ENCODE results near the gene PSMB1.

The PSMB1 gene

GRCh38 chr6:170552765-170553533 lies at the start of gene PSMB1:
Gene PSMB1, minus strand, starts transcription at chr6:170553307. Its CDS starts 65 bp downstream, at chr6:170553242.
- DNase-seq (ENCODE audit: low read depth, low spot score) = peak; percentile 94

DNA sequence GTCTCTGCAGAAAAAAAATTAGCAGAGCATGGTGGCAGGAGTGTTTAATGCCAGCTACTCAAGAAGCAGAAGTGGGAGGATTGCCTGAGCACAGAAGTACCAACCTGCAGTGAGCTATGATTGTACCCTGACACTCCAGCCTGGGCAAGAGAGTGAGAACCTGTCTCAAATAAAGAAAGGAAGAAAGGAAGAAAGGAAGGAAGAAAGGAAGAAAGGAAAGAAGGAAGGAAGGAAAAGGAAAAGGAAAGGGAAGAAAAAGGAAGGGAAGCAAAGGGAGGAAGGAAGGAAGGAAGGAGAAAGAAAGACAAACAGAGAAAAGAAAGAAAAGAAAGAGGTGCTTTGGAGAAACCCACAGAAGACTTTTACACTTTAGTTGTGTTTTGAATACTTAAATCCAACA lies 44.2 kb upstream of the PSMB1 start:
- no peak for DNase-seq (ENCODE audit: low read depth, low spot score)

DNA sequence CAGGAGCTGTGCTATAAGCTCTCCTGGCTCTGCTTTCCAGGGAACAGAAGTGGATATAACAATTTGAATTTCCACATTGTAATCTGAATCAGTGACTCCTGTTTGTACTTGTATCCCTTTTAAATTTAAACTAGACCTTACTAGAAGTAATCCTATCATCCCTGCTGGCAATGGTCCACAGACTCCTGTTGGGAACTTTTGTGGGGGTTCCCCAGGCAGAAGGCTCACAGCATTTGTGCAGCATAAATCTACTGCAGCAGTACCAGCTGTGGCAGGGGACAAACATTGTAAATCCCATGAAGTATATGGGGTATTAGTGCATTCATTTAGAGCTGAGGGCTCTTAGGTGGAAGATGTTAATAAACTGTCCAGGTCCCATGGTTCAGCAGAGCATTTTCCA lies 43.3 kb upstream of the PSMB1 start:
- no peak for DNase-seq (ENCODE audit: low read depth, low spot score)

GRCh38 chr6:170590725-170591124 lies 37.6 kb upstream of the PSMB1 start:
- no peak for DNase-seq (ENCODE audit: low read depth, low spot score)

DNA sequence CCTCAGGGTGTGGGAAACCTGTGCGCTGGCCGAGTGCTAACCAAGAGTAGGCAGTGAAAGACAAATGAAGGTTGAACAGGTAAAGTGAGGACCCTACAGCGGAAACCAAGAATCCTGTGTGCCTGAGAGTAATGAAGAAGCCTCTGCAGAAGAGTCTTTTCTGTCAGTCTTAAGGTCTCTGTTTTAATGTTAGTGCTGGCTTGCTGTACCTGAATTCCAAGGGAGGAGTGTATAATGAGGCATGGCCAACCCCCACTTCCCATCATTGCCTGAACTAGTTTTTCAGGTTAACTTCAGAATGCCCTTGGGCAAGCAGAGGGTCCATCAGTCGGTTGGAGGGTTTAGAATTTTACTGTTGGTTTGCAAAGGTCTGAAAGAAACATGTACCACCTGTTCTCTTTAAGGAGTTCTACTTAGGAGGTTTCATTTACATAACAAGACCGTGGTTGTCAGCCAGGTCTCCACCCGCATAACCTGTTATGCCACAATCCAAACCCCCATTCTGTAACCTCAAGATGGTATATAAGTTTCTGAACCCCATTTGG lies 31.9 kb upstream of the PSMB1 start:
- DNase-seq (ENCODE audit: low read depth, low spot score) = peak; percentile 92

DNA sequence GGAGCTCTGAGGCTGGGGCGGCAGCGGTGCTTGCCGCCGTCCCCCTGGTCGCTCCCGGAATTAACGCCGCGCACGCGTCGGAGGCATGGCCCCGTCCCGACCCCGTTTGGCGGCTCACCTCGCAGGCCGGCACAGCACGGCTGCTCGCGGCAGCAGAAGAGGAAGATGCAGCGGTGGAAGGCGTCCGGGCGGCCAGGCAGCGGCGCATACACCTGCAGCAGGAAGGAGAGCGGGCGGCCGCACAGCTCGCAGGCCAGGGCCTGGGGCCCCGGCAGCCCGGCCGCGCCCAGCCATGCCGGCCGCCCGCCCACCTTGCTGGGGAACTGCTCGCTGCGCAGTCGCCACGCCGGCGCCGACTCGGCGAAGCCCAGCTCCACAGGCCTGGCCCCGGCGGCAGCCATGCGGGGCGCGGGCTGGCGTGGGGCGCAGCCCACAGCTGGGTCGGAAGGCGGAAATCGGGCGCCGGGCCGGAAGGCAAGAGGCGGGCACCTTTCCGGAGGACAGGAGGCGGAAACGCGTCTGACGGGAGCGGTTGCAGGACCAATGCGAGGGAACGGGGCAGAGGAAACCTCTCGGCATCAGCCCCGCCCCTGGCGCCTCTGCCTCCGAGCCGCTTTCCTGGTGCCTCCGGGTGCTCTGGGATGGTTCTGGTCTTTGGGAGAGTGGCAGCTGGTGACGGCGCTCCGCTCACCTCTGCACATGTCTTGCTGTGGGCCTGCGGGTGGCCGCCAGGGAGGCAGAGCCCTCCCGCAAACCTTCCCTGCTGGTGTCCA lies 31.3 kb upstream of the PSMB1 start, which contains the start of gene PDCD2:
Gene PDCD2 (minus strand): TSS at position 457 of the 773 bp plus-strand sequence. CDS start 56 bp downstream, at position 401.
- peak; percentile 96 for DNase-seq (ENCODE audit: low read depth, low spot score)

GRCh38 chr6:170583756-170584180 lies 30.7 kb upstream of the PSMB1 start:
- no peak for DNase-seq (ENCODE audit: low read depth, low spot score)

DNA sequence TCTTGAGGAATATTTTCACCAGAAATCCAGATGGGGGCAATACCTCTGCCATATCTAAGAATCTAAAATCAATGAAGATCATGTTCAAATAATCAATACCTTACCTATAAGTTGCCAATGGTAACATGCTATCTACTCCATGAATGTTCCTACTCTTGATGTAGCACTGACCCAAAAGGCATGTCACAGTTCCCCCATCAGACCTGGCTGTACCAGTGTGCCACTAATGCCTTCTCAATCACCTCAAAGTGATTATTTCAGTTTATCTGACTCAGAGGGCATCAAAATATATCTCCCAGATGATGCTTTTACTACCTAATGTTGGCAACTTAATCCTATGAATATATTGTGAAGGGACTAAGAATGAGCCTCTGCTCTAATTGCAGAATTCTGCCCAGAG lies 25.8 kb upstream of the PSMB1 start:
- DNase-seq (ENCODE audit: low read depth, low spot score) = no peak

DNA sequence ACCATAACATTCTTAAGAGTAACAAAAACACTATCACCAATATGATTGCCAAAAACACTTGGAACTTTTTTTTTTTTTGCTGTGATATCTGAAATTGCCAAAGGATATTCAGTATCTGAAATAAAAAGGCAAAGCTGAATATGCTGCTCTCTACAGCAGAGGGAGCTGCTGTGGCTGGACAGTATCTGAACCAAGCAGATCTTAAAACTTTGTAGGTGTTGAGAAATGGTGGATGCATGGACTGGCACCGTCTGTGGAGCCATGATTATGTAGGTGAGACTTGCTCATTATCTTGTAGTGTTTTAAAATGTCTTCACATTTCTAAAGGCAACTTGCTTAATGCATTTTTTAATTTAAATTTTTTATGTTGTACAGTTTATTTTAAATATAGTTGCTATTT lies 22.1 kb upstream of the PSMB1 start:
- no peak for DNase-seq (ENCODE audit: low read depth, low spot score)

DNA sequence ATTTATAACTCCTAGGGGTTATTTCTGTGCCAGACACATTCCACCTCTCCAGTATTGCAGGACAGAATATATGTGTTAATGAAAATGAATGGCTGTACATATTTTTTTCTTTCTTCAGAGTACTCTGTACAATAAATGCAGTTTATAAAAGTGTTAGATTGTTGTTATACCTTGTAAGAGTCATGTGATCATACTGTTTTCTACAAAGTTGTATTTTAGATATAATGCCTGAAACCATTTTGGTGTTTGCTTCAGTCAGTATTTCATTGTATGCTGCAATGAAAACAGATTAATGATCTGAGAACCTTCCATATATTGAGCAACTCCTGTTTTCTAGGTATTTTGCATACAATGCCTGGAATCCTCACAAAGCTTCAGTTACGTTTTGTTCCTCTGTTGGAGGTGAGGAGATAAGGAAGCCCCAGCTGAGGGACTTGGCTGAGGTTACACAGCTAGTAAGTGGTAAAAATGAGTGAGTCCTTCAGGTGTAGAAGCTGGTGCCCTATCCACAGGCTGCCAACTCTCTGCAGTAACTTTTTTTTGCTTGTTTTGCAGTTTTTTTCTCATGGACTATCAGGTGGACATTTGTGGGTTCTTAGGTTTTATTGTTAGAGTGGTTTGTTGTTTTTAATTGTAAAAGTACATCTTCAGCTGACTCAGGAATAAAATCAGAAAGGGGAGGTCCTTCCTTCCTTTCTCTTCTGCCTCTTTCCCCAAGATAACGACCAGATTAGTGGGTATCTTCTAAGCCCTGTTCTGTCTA lies 19.8 kb upstream of the PSMB1 start:
- DNase-seq (ENCODE audit: low read depth, low spot score) = no peak

DNA sequence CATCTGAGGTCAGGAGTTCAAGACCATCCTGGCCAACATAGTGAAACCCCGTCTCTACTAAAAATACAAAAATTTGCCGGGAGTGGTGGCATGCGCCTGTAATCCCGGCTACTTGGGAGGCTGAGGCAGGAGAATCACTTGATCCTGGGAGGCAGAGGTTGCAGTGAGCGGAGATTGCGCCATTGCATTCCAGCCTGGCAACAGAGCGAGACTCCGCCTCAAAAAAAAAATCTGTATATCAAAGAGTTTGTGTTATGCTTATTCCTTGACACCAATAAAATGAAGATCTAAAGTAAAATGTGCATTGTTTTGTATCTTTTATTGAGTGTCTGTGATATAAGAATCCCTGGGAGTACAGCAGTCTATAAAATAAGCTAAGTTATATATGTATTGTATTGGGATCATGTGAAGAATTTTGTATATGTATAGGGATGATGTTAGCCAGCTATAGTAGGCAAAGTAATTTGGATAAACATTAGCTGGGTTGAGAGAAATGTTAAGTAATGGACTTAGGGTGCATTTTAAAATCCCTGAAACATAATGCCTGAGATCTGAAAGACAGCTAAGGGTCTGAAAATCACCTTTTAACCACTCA lies 11.9 kb upstream of the PSMB1 start:
- DNase-seq (ENCODE audit: low read depth, low spot score) = no peak

- no peak for DNase-seq (ENCODE audit: low read depth, low spot score)
Measured at GRCh38 chr6:170561555-170561954, 8.4 kb upstream of the PSMB1 start.

GRCh38 chr6:170555305-170555704 lies 2.2 kb upstream of the PSMB1 start:
- no peak for DNase-seq (ENCODE audit: low read depth, low spot score)

DNA sequence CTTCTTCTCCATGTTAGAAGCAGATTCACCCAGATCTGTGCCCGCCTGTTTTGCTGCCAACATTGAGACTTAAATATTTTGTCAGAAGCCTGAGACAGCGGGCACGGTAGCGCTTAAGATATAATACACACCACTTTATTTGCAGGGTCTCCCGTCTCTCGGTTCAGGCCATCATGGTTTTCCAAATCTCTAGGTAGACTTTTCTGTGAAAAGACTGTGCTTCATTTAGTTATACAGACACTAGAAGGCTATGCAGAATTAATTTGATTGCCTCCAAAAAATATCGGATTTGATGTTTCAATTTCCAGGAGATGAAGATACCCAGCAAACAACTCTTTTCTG lies 1.7 kb upstream of the PSMB1 start:
- DNase-seq (ENCODE audit: low read depth, low spot score) = no peak

DNA sequence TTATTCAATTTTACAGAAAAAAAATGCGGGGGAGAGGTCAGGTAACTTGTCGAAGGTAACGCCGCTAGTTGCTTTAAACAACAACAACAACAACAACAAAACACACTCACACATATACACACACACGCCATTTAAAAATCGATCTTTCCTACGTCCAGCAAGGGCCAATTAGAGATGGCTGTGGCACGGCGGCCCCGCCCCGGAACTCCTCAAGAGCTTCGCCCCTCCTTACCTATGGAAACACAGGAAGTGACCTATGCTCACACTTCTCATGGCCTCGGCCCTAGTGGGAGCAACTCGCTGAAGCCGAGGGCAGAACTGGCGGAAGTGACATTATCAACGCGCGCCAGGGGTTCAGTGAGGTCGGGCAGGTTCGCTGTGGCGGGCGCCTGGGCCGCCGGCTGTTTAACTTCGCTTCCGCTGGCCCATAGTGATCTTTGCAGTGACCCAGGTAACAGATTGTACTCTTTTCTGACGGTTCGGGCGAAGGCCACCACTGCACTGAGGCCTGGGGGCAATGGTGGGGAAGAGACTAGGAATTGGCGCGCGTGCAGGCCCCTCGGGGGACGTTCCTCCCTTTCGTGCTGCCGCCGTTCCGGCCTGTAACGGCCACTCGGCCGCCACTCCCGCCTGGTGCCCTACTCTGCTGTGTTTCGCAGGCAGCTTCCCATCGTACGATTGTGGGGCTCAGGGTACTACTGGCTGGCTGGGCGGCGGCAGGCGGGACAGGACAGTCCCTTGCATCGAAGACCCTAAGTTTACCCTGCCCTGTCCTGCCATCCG lies 1.1 kb upstream of the PSMB1 start, which contains the start of gene TBP:
Gene TBP (plus strand): TSS at position 357 of the 783 bp plus-strand sequence. CDS start 2,661 bp downstream, outside the sequence.
- peak; percentile 99 for DNase-seq (ENCODE audit: low read depth, low spot score)

DNA sequence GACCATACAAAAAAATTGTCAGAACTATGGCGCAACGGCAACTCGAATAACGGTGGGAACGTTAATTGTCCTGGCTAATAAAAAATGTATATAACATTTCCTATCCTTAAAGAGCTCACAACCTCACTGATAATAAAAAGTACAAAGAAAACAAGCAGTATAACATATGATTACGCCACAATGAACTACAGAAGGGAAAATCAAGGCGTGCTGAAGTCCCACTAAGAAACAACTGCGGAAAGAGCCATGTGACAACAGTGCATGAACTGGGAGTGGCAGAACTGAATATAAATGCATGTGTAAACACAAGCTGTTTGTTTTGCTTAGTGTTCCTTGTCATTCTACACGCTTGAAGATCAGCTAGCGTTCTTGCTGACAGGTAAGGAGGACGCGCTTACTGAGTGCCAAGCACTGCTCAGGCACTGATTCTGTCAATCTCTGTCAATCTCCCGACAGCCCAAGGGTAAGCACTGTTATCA lies 466 bp upstream of the PSMB1 start:
- DNase-seq (ENCODE audit: low read depth, low spot score) = no peak

DNA sequence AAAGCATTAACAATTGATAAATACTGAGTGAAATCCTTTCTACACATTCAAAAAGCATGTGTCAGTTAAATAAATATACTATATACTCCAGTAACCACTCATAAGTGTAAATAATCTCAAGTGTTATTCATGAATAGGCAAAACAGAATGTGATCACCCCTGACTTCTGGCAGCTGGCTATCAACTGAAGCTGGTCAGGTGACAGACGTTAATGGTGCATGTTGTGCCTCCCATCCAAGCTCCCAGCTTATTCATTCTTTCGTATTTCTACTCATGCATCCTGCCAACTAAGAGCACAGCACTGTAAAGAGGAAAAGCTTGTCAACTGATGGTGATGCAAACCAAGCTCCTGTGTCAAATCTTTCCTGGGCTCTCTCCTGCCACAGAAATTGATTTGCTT lies 7.7 kb downstream of the PSMB1 start:
- no peak for DNase-seq (ENCODE audit: low read depth, low spot score)

GRCh38 chr6:170542031-170542719 lies 10.9 kb downstream of the PSMB1 start:
- DNase-seq (ENCODE audit: low read depth, low spot score) = no peak

GRCh38 chr6:170537329-170537728 lies 15.8 kb downstream of the PSMB1 start:
- DNase-seq (ENCODE audit: low read depth, low spot score) = no peak

GRCh38 chr6:170536671-170537070 lies 16.4 kb downstream of the PSMB1 start:
- no peak for DNase-seq (ENCODE audit: low read depth, low spot score)
